ENCODE measurements around the gene GAPDHS. TPM values are rescaled to one million over a fixed set of nuclear protein-coding genes. Genes with fewer than 3 reads are reported as not detected.
A peak's percentile ranks its signal among the peaks of the same experiment; 100 is the strongest.

Gene GAPDHS
- total RNA-seq, 1 experiment from 2014 or later = not detected

GRCh38 chr19:35507561-35507960 is 25.7 kb upstream of the GAPDHS start:
- no peaks in the 10 kb centered on the region for H3K9me3 Mint-ChIP-seq (ENCODE audit: low read depth, unreplicated experiment)
- BruUV-seq (replicated peaks) = no TSS peak
- H3K27ac Mint-ChIP-seq (ENCODE audit: unreplicated experiment) = no peak overlapping the region
- CTCF ChIA-PET = interaction anchor here (2.3 kb wide), 1 partner anchor 12 kb away, joined by 8 read pairs; no protein-coding TSS in a partner anchor
- no peak for TF ChIP-seq CTCF (IDR thresholded peaks at IDR 0.05; ENCODE audit: unreplicated experiment)
- intact Hi-C loops (cut with micrococcal nuclease; ENCODE audit: unreplicated experiment) = no loop called here
- peaks cover 61% of the 10 kb centered on the region for H3K36me3 Mint-ChIP-seq (ENCODE audit: insufficient read depth, unreplicated experiment)
- peaks cover 7% of the 10 kb centered on the region for H3K4me1 Mint-ChIP-seq (ENCODE audit: low read depth, unreplicated experiment)
- no peak for DNase-seq
- H3K4me3 Mint-ChIP-seq (ENCODE audit: low read depth, unreplicated experiment) = no peak overlapping the region
- H3K27me3 Mint-ChIP-seq (ENCODE audit: unreplicated experiment) = peaks cover 9% of the 10 kb centered on the region

GRCh38 chr19:35508129-35508528 is 25.1 kb upstream of the GAPDHS start:
- Mint-ChIP-seq H3K4me3 (ENCODE audit: low read depth, unreplicated experiment) (peak overlapping the region; percentile 93), H3K36me3 (ENCODE audit: insufficient read depth, unreplicated experiment) (peaks cover 55% of the 10 kb centered on the region), H3K4me1 (ENCODE audit: low read depth, unreplicated experiment) (peaks cover 7% of the 10 kb centered on the region), H3K27me3 (ENCODE audit: unreplicated experiment) (peaks cover 15% of the 10 kb centered on the region), H3K27ac (ENCODE audit: unreplicated experiment) (no peak overlapping the region), H3K9me3 (ENCODE audit: low read depth, unreplicated experiment) (no peaks in the 10 kb centered on the region)
- BruUV-seq (replicated peaks) = no TSS peak
- no peak for DNase-seq
- intact Hi-C loops (cut with micrococcal nuclease; ENCODE audit: unreplicated experiment) = no loop called here
- CTCF ChIA-PET = interaction anchor here (2.3 kb wide), 1 partner anchor 13 kb away, joined by 8 read pairs; no protein-coding TSS in a partner anchor
- TF ChIP-seq CTCF (IDR thresholded peaks at IDR 0.05; ENCODE audit: unreplicated experiment) = no peak

GRCh38 chr19:35509018-35509652 is 24.1 kb upstream of the GAPDHS start:
- H3K27me3 Mint-ChIP-seq (ENCODE audit: unreplicated experiment) = peaks cover 25% of the 10 kb centered on the region

More at GRCh38 chr19:35509018-35509652, 24.1 kb upstream of the GAPDHS start:
- no TSS peak for BruUV-seq (replicated peaks)
- intact Hi-C loops (cut with micrococcal nuclease; ENCODE audit: unreplicated experiment) = no loop called here
- peaks cover 49% of the 10 kb centered on the region for H3K36me3 Mint-ChIP-seq (ENCODE audit: insufficient read depth, unreplicated experiment)
- H3K4me3 Mint-ChIP-seq (ENCODE audit: low read depth, unreplicated experiment) = peak overlapping the region; percentile 93
- peak; percentile 83 for DNase-seq
- CTCF ChIA-PET = interaction anchor here (0.5 to 2.3 kb wide), 7 partner anchors 10 to 487 kb away, joined by 3 to 11 read pairs (median 4); partner anchors contain the start of gene COX6B1
- peaks cover 17% of the 10 kb centered on the region for H3K4me1 Mint-ChIP-seq (ENCODE audit: low read depth, unreplicated experiment)
- H3K9me3 Mint-ChIP-seq (ENCODE audit: low read depth, unreplicated experiment) = no peaks in the 10 kb centered on the region
- peak overlapping the region; percentile 94 for H3K27ac Mint-ChIP-seq (ENCODE audit: unreplicated experiment)
- TF ChIP-seq CTCF (IDR thresholded peaks at IDR 0.05; ENCODE audit: unreplicated experiment) = no peak

All from Calu3 (cell line).